Stimulated activated CD4-positive, alpha-beta T cell treated with anti-CD3 and anti-CD28 coated beads, TNF-alpha, amount 100 ng/mL, for 1 hour (primary cell): ENCODE data around the gene ZSCAN20.

ENCODE experiments used
- DNase-seq, 3 donors: peaks; one replicate each; pipeline ENCODE4 v3.0.0-alpha.2; 2020; ENCODE audit warnings: low read depth in 3 of 3, low spot score in 1 of 3

The ZSCAN20 gene

GRCh38 chr1:33472269-33472980 is at the start of gene ZSCAN20:
TSS of gene ZSCAN20 (plus strand) at chr1:33472645. CDS start at chr1:33479289, 6,644 bp downstream.
- DNase-seq, result peak; percentile 46 to 70 (median 64)

GRCh38 chr1:33424205-33424604 is 48.2 kb upstream of the ZSCAN20 start:
- no peak for DNase-seq

- DNase-seq, result no peak
Observed at GRCh38 chr1:33424610-33425009, 47.8 kb upstream of the ZSCAN20 start.

GRCh38 chr1:33425900-33426299 is 46.5 kb upstream of the ZSCAN20 start:
- DNase-seq, result no peak

- no peak for DNase-seq
Observed at GRCh38 chr1:33426916-33427315, 45.5 kb upstream of the ZSCAN20 start.

- DNase-seq, result no peak
Observed at GRCh38 chr1:33428661-33429060, 43.8 kb upstream of the ZSCAN20 start.

GRCh38 chr1:33429332-33429731 is 43.1 kb upstream of the ZSCAN20 start:
- no peak for DNase-seq

- peak in 1 of 3 donors; percentile 3 for DNase-seq
Observed at GRCh38 chr1:33429856-33430691, 42.4 kb upstream of the ZSCAN20 start.

- peak; percentile 66 to 85 (median 80) for DNase-seq
Observed at GRCh38 chr1:33430692-33431593, 41.5 kb upstream of the ZSCAN20 start, which contains the start of gene PHC2. TSS of gene PHC2 (minus strand) at chr1:33431095. CDS start at chr1:33375539, 55,556 bp downstream.

GRCh38 chr1:33433509-33434362 is 38.7 kb upstream of the ZSCAN20 start:
- DNase-seq, result no peak

- DNase-seq, result no peak
Observed at GRCh38 chr1:33434363-33434750, 38.1 kb upstream of the ZSCAN20 start.

- no peak for DNase-seq
Observed at GRCh38 chr1:33435096-33435820, 37.2 kb upstream of the ZSCAN20 start.

- no peak for DNase-seq
Observed at GRCh38 chr1:33436557-33437285, 35.7 kb upstream of the ZSCAN20 start.

GRCh38 chr1:33438364-33439160 is 33.9 kb upstream of the ZSCAN20 start:
- DNase-seq, result no peak

- no peak for DNase-seq
Observed at GRCh38 chr1:33439662-33440061, 32.8 kb upstream of the ZSCAN20 start.

- DNase-seq, result no peak
Observed at GRCh38 chr1:33441088-33441745, 31.2 kb upstream of the ZSCAN20 start.

- no peak for DNase-seq
Observed at GRCh38 chr1:33442141-33442540, 30.3 kb upstream of the ZSCAN20 start.
